IMR-90 (cell line): Measurements from ENCODE around the gene MAGI2. TPM values are rescaled to one million over a fixed set of nuclear protein-coding genes. Genes with fewer than 3 reads are reported as not detected.

Source experiments
- ATAC-seq: fragments of 200-7000 bp; cut with Tn5 transposase; 2 replicates; pipeline ENCODE4 v1.9.1; 2020; ENCODE audit warnings: low read depth, mild to moderate bottlenecking, moderate library complexity
- BruUV-seq: library from RNA; stranded (reverse); fragments of 400-500 nt; replicated peaks from 2 replicates; lab custom pipeline; 2021; lab: Mats Ljungman, UMichigan
- CTCF ChIA-PET: fragments of 300-600 bp; formaldehyde crosslinking; extraction: SDS; loops from one replicate; lab custom pipeline; 2021; ENCODE audit warnings: antibody characterized with exemption; lab: Yijun Ruan, JAX
- POLR2A ChIA-PET: fragments of 300-600 bp; sonication (Branson Sonifier 250); formaldehyde crosslinking; loops from one replicate; lab custom pipeline; 2022; ENCODE audit warnings: antibody characterized with exemption; ENCODE audit not compliant: unreplicated experiment; lab: Charles Lee
- DNase-seq: peaks from one replicate; pipeline ENCODE4 v3.0.0; 2013
- H2AFZ ChIP-seq: replicated peaks from 2 replicates; pipeline ENCODE3; 2013; ENCODE audit warnings: low read length, mild to moderate bottlenecking; ENCODE audit not compliant: poor library complexity
- H2AK5ac ChIP-seq: 2 replicates; pipeline ENCODE4 v1.6.1; 2013; ENCODE audit warnings: low read depth, low read length, inconsistent platforms
- H2AK9ac ChIP-seq: replicated peaks from 2 replicates; pipeline ENCODE3; 2013; ENCODE audit warnings: mild to moderate bottlenecking, low read depth, low read length, moderate library complexity; ENCODE audit not compliant: poor library complexity
- H2BK120ac ChIP-seq: 2 replicates; pipeline ENCODE4 v1.6.1; 2013; ENCODE audit warnings: low read depth, low read length, inconsistent platforms
- H2BK15ac ChIP-seq: 3 replicates; pipeline ENCODE4 v1.6.1; 2013; ENCODE audit warnings: low read depth, low read length, inconsistent platforms
- H2BK20ac ChIP-seq: 2 replicates; pipeline ENCODE4 v1.6.1; 2013; ENCODE audit warnings: low read depth, mild to moderate bottlenecking, inconsistent platforms, low read length, moderate library complexity
- H2BK5ac ChIP-seq: 2 replicates; pipeline ENCODE4 v1.6.1; 2013; ENCODE audit warnings: mild to moderate bottlenecking, low read depth, low read length, inconsistent platforms; ENCODE audit not compliant: poor library complexity, severe bottlenecking
- H3K14ac ChIP-seq: replicated peaks from 2 replicates; pipeline ENCODE4 v1.6.1; 2013; ENCODE audit warnings: low read depth, low read length, inconsistent platforms
- H3K18ac ChIP-seq: 2 replicates; pipeline ENCODE4 v1.6.1; 2013; ENCODE audit warnings: low read depth, low read length, control low read depth
- H3K23ac ChIP-seq: 2 replicates; pipeline ENCODE4 v1.6.1; 2013; ENCODE audit warnings: low read depth, low read length, inconsistent platforms
- H3K27ac ChIP-seq: 2 replicates; pipeline ENCODE4 v1.5.1; 2013; ENCODE audit warnings: mild to moderate bottlenecking, control low read depth, low read length; ENCODE audit not compliant: insufficient read depth
- H3K27me3 ChIP-seq: 2 replicates; pipeline ENCODE4 v1.6.1; 2013; ENCODE audit warnings: low read length; ENCODE audit not compliant: control insufficient read depth, insufficient read depth
- H3K36me3 ChIP-seq: 2 replicates; pipeline ENCODE4 v1.6.1; 2013; ENCODE audit warnings: low read length, mixed read lengths; ENCODE audit not compliant: control insufficient read depth, insufficient read depth
- H3K4ac ChIP-seq: 2 replicates; pipeline ENCODE4 v1.6.1; 2013; ENCODE audit warnings: low read depth, low read length, inconsistent platforms
- H3K4me1 ChIP-seq: 2 replicates; pipeline ENCODE4 v1.6.1; 2013; ENCODE audit warnings: low read length, mixed read lengths; ENCODE audit not compliant: control insufficient read depth, insufficient read depth
- H3K4me2 ChIP-seq: 2 replicates; pipeline ENCODE4 v1.6.1; 2013; ENCODE audit warnings: low read depth, mild to moderate bottlenecking, control low read depth, low read length, moderate library complexity
- H3K4me3 ChIP-seq: 2 replicates; pipeline ENCODE4 v1.5.1; 2013; ENCODE audit warnings: low read depth, mild to moderate bottlenecking, control low read depth, low read length, moderate library complexity; ENCODE audit not compliant: insufficient read depth
- H3K56ac ChIP-seq: 2 replicates; pipeline ENCODE4 v1.6.1; 2013; ENCODE audit warnings: low read length, inconsistent platforms; ENCODE audit not compliant: insufficient read depth; ENCODE audit errors: extremely low read depth
- H3K79me1 ChIP-seq, 2 experiments: 2 replicates each; pipeline ENCODE4 v1.6.1; 2013; ENCODE audit warnings: low read length in 2 of 2, inconsistent platforms in 1 of 2, low read depth in 1 of 2
- H3K9ac ChIP-seq: 2 replicates; pipeline ENCODE4 v1.6.1; 2013; ENCODE audit warnings: low read depth, low read length, control low read depth
- H3K9me1 ChIP-seq: 2 replicates; pipeline ENCODE4 v1.6.1; 2013; ENCODE audit warnings: low read length, inconsistent platforms; ENCODE audit not compliant: insufficient read depth
- H3K9me3 ChIP-seq: 2 replicates; pipeline ENCODE4 v1.6.1; 2013; ENCODE audit warnings: low read length; ENCODE audit not compliant: control insufficient read depth, insufficient read depth
- H4K20me1 ChIP-seq: 2 replicates; pipeline ENCODE4 v1.6.1; 2013; ENCODE audit warnings: low read length, inconsistent platforms; ENCODE audit not compliant: insufficient read depth
- H4K5ac ChIP-seq: 2 replicates; pipeline ENCODE4 v1.6.1; 2013; ENCODE audit warnings: mild to moderate bottlenecking, low read depth, low read length, control low read depth
- H4K8ac ChIP-seq, 2 experiments: 2 replicates each; pipeline ENCODE4 v1.6.1; 2013; ENCODE audit warnings: low read depth in 2 of 2, low read length in 2 of 2, control low read depth in 1 of 2, inconsistent platforms in 1 of 2
- H4K91ac ChIP-seq: 2 replicates; pipeline ENCODE4 v1.6.1; 2013; ENCODE audit warnings: low read depth, low read length, inconsistent platforms; ENCODE audit not compliant: insufficient read depth
- BHLHE40 ChIP-seq: fragments of 150-350 bp; IDR thresholded peaks from 2 replicates; pipeline ENCODE4 v1.6.1; 2016; ENCODE audit warnings: mild to moderate bottlenecking, low read depth, low read length
- CEBPB ChIP-seq: IDR thresholded peaks from 2 replicates; pipeline ENCODE4 v1.6.1; 2012; ENCODE audit warnings: low read depth, low read length, improper control_type of control experiment
- FOS ChIP-seq: fragments of 150-350 bp; IDR thresholded peaks from 2 replicates; pipeline ENCODE4 v1.6.1; 2016; ENCODE audit warnings: low read depth, low read length
- MAFK ChIP-seq: IDR thresholded peaks from 2 replicates; pipeline ENCODE4 v1.6.1; 2012; ENCODE audit warnings: low read depth, low read length, improper control_type of control experiment
- NFE2L2 ChIP-seq: fragments of 150-350 bp; IDR thresholded peaks from 2 replicates; pipeline ENCODE4 v1.6.1; 2016; ENCODE audit warnings: low read depth, mild to moderate bottlenecking, low read length
- RAD21 ChIP-seq: IDR thresholded peaks from 2 replicates; pipeline ENCODE4 v1.6.1; 2012; ENCODE audit warnings: low read length, improper control_type of control experiment
- USF2 ChIP-seq: fragments of 150-350 bp; IDR thresholded peaks from 2 replicates; pipeline ENCODE4 v1.6.1; 2017; ENCODE audit warnings: mild to moderate bottlenecking, antibody characterized with exemption, low read length, low read depth
- WGBS, 2 experiments: methylation state at CpG; one replicate each; pipeline versions ENCODE4 v1.1.5 to v1.1.7; 2013; ENCODE audit warnings: missing lambda C conversion rate in 2 of 2; ENCODE audit not compliant: insufficient read length in 1 of 2; ENCODE audit errors: extremely low coverage in 2 of 2; 5-methylcytosine and 5-hydroxymethylcytosine counted together
- dilution Hi-C: fragments of 300-500 bp; cut with HindIII; formaldehyde crosslinking; loops from one replicate; pipeline ENCODE4 v1.14.3; 2018; ENCODE audit warnings: low sequenced_read_pairs; ENCODE audit not compliant: unreplicated experiment
- in situ Hi-C: fragments of 300-500 bp; cut with MboI; formaldehyde crosslinking; loops from 3 replicates; pipeline ENCODE4 v1.14.3; 2019; ENCODE audit warnings: low sequenced_read_pairs, inconsistent platforms, mixed read lengths
- intact Hi-C: fragments of 100-400 bp; cut with micrococcal nuclease; formaldehyde crosslinking; loops from 2 replicates; pipeline ENCODE4 v1.10.0; 2022
- polyA plus RNA-seq, 3 experiments: library from polyadenylated mRNA; depleted of rRNA; stranded (reverse); fragments of >200 nt; gene quantifications; 2 replicates each; pipeline ENCODE4 v1.2.3, GENCODE V29; 2012; ENCODE audit warnings: low replicate concordance in 1 of 3
- total RNA-seq: library from RNA; depleted of rRNA; stranded (reverse); fragments of >200 nt; gene quantifications from 2 replicates; pipeline ENCODE4 v1.2.3, GENCODE V29; 2012

Gene MAGI2
- total and polyA plus RNA-seq, 2 of the 4 experiments (the other 2 are of a cell fraction), result 2.5 to 17.9 TPM

GRCh38 chr7:79495544-79496272 is 42.2 kb upstream of the MAGI2 start:
- Histone ChIP-seq H3K27me3 (no peaks in the 10 kb centered on the region), H4K20me1 (no peaks in the 10 kb centered on the region), H3K9ac (peak overlapping the region; percentile 65; the same call in 1 of the 2 replicates), H2BK15ac (0 out of 3 replicates have a peak overlapping the region, but pooled peaks have one; percentile 34), H3K23ac (peak overlapping the region; percentile 49; the same call in 1 of the 2 replicates), H4K91ac (peak overlapping the region; percentile 78; the same call in 1 of the 2 replicates), H3K4ac (peak overlapping the region; percentile 59; the same call in 1 of the 2 replicates), H2AK9ac (no peak overlapping the region), H4K5ac (0 out of 2 replicates have a peak overlapping the region, but pooled peaks have one; percentile 78), H3K14ac (peak overlapping the region; percentile 18; the same call in 1 of the 2 replicates), H3K79me1 (no peaks in the 10 kb centered on the region), H3K4me2 (peak overlapping the region; percentile 78), H2BK5ac (peak overlapping the region; percentile 99), H3K18ac (peak overlapping the region; percentile 89; the same call in 1 of the 2 replicates), H3K4me1 (peaks cover 2% of the 10 kb centered on the region; the same call in 1 of the 2 replicates), H2AK5ac (no peak overlapping the region; the same call in 1 of the 2 replicates), H3K9me3 (no peaks in the 10 kb centered on the region), H3K4me3 (no peak overlapping the region; the same call in 1 of the 2 replicates), H2BK120ac (peak overlapping the region; percentile 89), H2BK20ac (peak overlapping the region; percentile 87), H3K27ac (peak overlapping the region; percentile 71; the same call in 1 of the 2 replicates), H3K56ac (peak overlapping the region; percentile 96), H3K36me3 (no peaks in the 10 kb centered on the region), H4K8ac (peak overlapping the region; percentile 38 to 89; a peak in 3 of 4 replicates), H2AFZ (no peak overlapping the region), H3K9me1 (no peaks in the 10 kb centered on the region)
- intact Hi-C loops, result no loop called here
- in situ Hi-C loops, result no loop called here
- CTCF ChIA-PET, result interaction anchor here (0.6 kb wide), 1 partner anchor 406 kb away, joined by 3 read pairs; no protein-coding TSS in a partner anchor
- WGBS, 2 experiments, result no CpG with 5 or more reads among the region's 6 CpGs
- peak; percentile 45; the same call in 1 of the 2 replicates for TF ChIP-seq CEBPB
- no peak for TF ChIP-seq USF2
- TF ChIP-seq BHLHE40, result 0 out of 2 replicates have a peak, but pooled peaks have one; percentile 32
- TF ChIP-seq NFE2L2, result no peak
- TF ChIP-seq RAD21, result no peak
- TF ChIP-seq MAFK, result no peak
- peak; percentile 17; the same call in 1 of the 2 replicates for TF ChIP-seq FOS
- POLR2A ChIA-PET, result no interaction called here
- no TSS peak for BruUV-seq
- DNase-seq (peak; percentile 89), ATAC-seq (peak; percentile 83)
- dilution Hi-C loops, result no loop called here
